CD14-positive monocyte (primary cell): ENCODE results near the gene CNTNAP2. TPM values are rescaled to one million over a fixed set of nuclear protein-coding genes. Genes with fewer than 3 reads are reported as not detected.

Experiments used
- DNase-seq, 3 donors: peaks; one replicate each; pipeline ENCODE4 v3.0.0-alpha.2; 2011 to 2022
- H2AFZ ChIP-seq: 2 replicates; pipeline ENCODE4 v1.6.0; 2012; ENCODE audit warnings: mild to moderate bottlenecking, low read depth, low read length, inconsistent platforms; ENCODE audit not compliant: insufficient read depth, poor library complexity, severe bottlenecking
- H3K27ac ChIP-seq, 2 donors: 1 replicate in 1 of 2; 2 replicates in 1 of 2; pipeline ENCODE4 v1.5.1; 2012 to 2013; ENCODE audit warnings: low read length in 2 of 2, control low read depth in 1 of 2, inconsistent platforms in 1 of 2, low read depth in 1 of 2, mild to moderate bottlenecking in 1 of 2
- H3K27me3 ChIP-seq, 2 donors: one replicate each; pipeline versions ENCODE4 v1.6.0 to v1.6.1; 2011 to 2013; ENCODE audit warnings: low read length in 2 of 2; ENCODE audit not compliant: control insufficient read depth in 2 of 2, insufficient read depth in 2 of 2
- H3K36me3 ChIP-seq, 2 donors: replicated peaks in 1 of 2; 1 replicate in 1 of 2; 2 replicates in 1 of 2; pipeline versions ENCODE4 v1.5.1 to v1.6.1; 2012 to 2013; ENCODE audit warnings: low read length in 2 of 2, control low read depth in 1 of 2, inconsistent platforms in 1 of 2, mild to moderate bottlenecking in 1 of 2; ENCODE audit not compliant: insufficient read depth in 2 of 2, control insufficient read depth in 1 of 2
- H3K4me1 ChIP-seq, 2 donors: 1 replicate in 1 of 2; 2 replicates in 1 of 2; pipeline versions ENCODE4 v1.5.1 to v1.6.1; 2012 to 2013; ENCODE audit warnings: low read length in 2 of 2, control low read depth in 1 of 2, inconsistent platforms in 1 of 2, mild to moderate bottlenecking in 1 of 2, moderate library complexity in 1 of 2; ENCODE audit not compliant: insufficient read depth in 2 of 2, control insufficient read depth in 1 of 2
- H3K4me2 ChIP-seq: replicated peaks from 2 replicates; pipeline ENCODE3; 2012; ENCODE audit warnings: low read length, moderate library complexity, mild to moderate bottlenecking; ENCODE audit not compliant: poor library complexity, severe bottlenecking; ENCODE audit errors: extremely low read depth
- H3K4me3 ChIP-seq, 3 experiments: fragments of 200-600 bp in 1 of 3; sonication (generic) in 1 of 3; replicated peaks in 1 of 3; 1 replicate in 2 of 3; 2 replicates in 1 of 3; pipeline ENCODE4 v1.5.1; 2011 to 2013; ENCODE audit warnings: low read length in 3 of 3, mild to moderate bottlenecking in 3 of 3, control low read depth in 2 of 3, low read depth in 2 of 3, inconsistent platforms in 1 of 3, moderate library complexity in 1 of 3
- H3K79me2 ChIP-seq: 2 replicates; pipeline ENCODE4 v1.6.0; 2012; ENCODE audit warnings: mild to moderate bottlenecking, control low read depth, inconsistent platforms, low read length, moderate library complexity; ENCODE audit not compliant: insufficient read depth
- H3K9ac ChIP-seq: 2 replicates; pipeline ENCODE4 v1.6.0; 2017; ENCODE audit warnings: low read length, mild to moderate bottlenecking; ENCODE audit not compliant: insufficient read depth, poor library complexity, severe bottlenecking
- H3K9me3 ChIP-seq, 2 donors: replicated peaks in 1 of 2; 1 replicate in 1 of 2; 2 replicates in 1 of 2; pipeline versions ENCODE4 v1.5.1 to v1.6.1; 2012 to 2013; ENCODE audit warnings: low read length in 2 of 2, control low read depth in 1 of 2; ENCODE audit not compliant: control insufficient read depth in 1 of 2, insufficient read depth in 1 of 2
- H4K20me1 ChIP-seq: 2 replicates; pipeline ENCODE4 v1.6.0; 2012; ENCODE audit warnings: mild to moderate bottlenecking, low read length, control low read depth, moderate library complexity; ENCODE audit not compliant: insufficient read depth
- H3K27ac Mint-ChIP-seq, 7 donors: one replicate each; pipeline ENCODE4 v1.8.0; 2020; ENCODE audit warnings: mild to moderate bottlenecking in 7 of 7, mixed read lengths in 7 of 7, moderate library complexity in 6 of 7, inconsistent platforms in 2 of 7
- H3K27me3 Mint-ChIP-seq, 3 donors: one replicate each; pipeline ENCODE4 v1.8.0; 2021 to 2022; ENCODE audit warnings: low read depth in 3 of 3, mild to moderate bottlenecking in 3 of 3, mixed read lengths in 3 of 3, moderate library complexity in 3 of 3, inconsistent platforms in 1 of 3
- H3K36me3 Mint-ChIP-seq, 2 donors: one replicate each; pipeline ENCODE4 v1.8.0; 2020; ENCODE audit warnings: mixed read lengths in 2 of 2, inconsistent platforms in 1 of 2, mild to moderate bottlenecking in 1 of 2
- H3K4me1 Mint-ChIP-seq: one replicate; pipeline ENCODE4 v1.8.0; 2020; ENCODE audit warnings: mild to moderate bottlenecking, mixed read lengths
- H3K4me3 Mint-ChIP-seq, 2 donors: one replicate each; pipeline ENCODE4 v1.8.0; 2020; ENCODE audit warnings: mild to moderate bottlenecking in 2 of 2, mixed read lengths in 2 of 2, moderate library complexity in 1 of 2
- H3K9me3 Mint-ChIP-seq, 7 donors: one replicate each; pipeline ENCODE4 v1.8.0; 2020 to 2022; ENCODE audit warnings: mixed read lengths in 7 of 7, mild to moderate bottlenecking in 6 of 7, moderate library complexity in 6 of 7, inconsistent platforms in 2 of 7
- CTCF ChIP-seq: fragments of 200-600 bp; IDR thresholded peaks from one replicate; pipeline ENCODE4 v1.8.0; 2022; ENCODE audit warnings: antibody characterized with exemption, mild to moderate bottlenecking
- WGBS: methylation state at CpG from one replicate; pipeline ENCODE4 v1.1.5; 2013; ENCODE audit warnings: missing lambda C conversion rate; ENCODE audit not compliant: insufficient coverage; 5-methylcytosine and 5-hydroxymethylcytosine counted together
- intact Hi-C, 2 donors: fragments of 100-400 bp; cut with micrococcal nuclease; formaldehyde crosslinking; loops; one replicate each; pipeline versions ENCODE4 v1.15.0 to v1.15.1; 2023
- polyA plus RNA-seq, 3 donors: library from polyadenylated mRNA; depleted of rRNA in 1 of 3; unstranded in 2 of 3; stranded (reverse) in 1 of 3; fragments of 300-500 nt in 2 of 3; fragments of >200 nt in 1 of 3; fragmentation: Illumina TruSeq in 2 of 3; gene quantifications; 1 replicate in 2 of 3; 2 replicates in 1 of 3; pipeline ENCODE4 v1.2.3, GENCODE V29; 2012 to 2021

CNTNAP2 gene
- polyA plus RNA-seq, 3 donors = 0.01 TPM; not detected in 2

DNA sequence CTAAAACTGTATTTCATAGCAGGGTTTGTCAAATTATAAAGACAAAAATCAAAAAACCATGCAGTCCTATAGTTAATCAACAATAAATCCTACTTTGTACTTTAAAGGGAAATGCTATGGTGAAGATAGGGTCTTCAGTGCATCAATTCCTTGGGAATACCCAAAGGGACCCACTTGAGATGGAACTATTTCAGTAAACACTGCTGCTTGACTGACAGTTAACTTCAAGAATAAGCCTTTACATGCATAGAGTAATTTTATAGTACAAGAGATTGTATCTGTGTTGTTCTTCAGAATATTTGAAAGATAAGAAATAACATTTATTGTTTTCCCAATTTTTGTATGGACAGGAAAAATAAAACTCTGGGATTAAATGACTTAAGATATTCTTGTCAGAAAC lies 1179.6 kb downstream of the CNTNAP2 start:
- H4K20me1 ChIP-seq = no peaks in the 10 kb centered on the region
- H3K9me3 ChIP-seq = no peaks in the 10 kb centered on the region
- Mint-ChIP-seq H3K9me3 (peaks cover 0 to 3% (median 0%) of the 10 kb centered on the region in 7 donors), H3K27ac (no peak overlapping the region), H3K27me3 (no peaks in the 10 kb centered on the region), H3K36me3 (no peaks in the 10 kb centered on the region), H3K4me3 (no peak overlapping the region), H3K4me1 (no peaks in the 10 kb centered on the region)
- no peak overlapping the region for H3K27ac ChIP-seq
- DNase-seq = no peak
- no peak overlapping the region for H3K4me2 ChIP-seq
- no peaks in the 10 kb centered on the region for H3K36me3 ChIP-seq
- H3K27me3 ChIP-seq = no peaks in the 10 kb centered on the region
- H3K9ac ChIP-seq = no peak overlapping the region
- TF ChIP-seq CTCF = no peak
- no peak overlapping the region for H3K4me3 ChIP-seq
- H2AFZ ChIP-seq = no peak overlapping the region
- intact Hi-C loops = no loop called here
- no peaks in the 10 kb centered on the region for H3K4me1 ChIP-seq
- H3K79me2 ChIP-seq = no peaks in the 10 kb centered on the region

DNA sequence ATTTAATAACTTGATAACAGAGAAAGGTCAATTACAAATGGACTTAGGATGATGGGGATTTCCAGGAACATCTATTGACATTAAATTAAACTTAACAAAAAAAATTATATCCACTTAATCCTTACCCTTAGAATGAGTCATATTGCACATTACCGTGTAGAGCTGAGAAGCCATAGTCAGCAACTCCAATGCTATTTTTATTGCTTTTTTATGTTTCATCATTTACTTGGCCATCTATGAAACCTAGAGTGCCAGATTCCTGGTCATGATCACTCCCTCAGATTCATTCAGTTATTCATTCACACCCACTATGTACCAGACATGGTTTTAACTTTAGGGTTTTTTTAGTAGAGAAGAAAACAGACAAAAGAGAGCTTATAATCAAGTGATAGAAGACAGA lies 1180.4 kb downstream of the CNTNAP2 start:
- DNase-seq = no peak
- Histone ChIP-seq H3K36me3 (no peaks in the 10 kb centered on the region), H3K79me2 (no peaks in the 10 kb centered on the region), H3K4me1 (no peaks in the 10 kb centered on the region), H3K27me3 (no peaks in the 10 kb centered on the region), H4K20me1 (no peaks in the 10 kb centered on the region), H3K9ac (no peak overlapping the region), H2AFZ (no peak overlapping the region), H3K9me3 (no peaks in the 10 kb centered on the region), H3K4me3 (no peak overlapping the region), H3K27ac (no peak overlapping the region), H3K4me2 (no peak overlapping the region)
- H3K36me3 Mint-ChIP-seq = no peaks in the 10 kb centered on the region
- no peaks in the 10 kb centered on the region for H3K4me1 Mint-ChIP-seq
- H3K9me3 Mint-ChIP-seq = peaks cover 0 to 3% (median 0%) of the 10 kb centered on the region in 7 donors
- no peak overlapping the region for H3K27ac Mint-ChIP-seq
- no peaks in the 10 kb centered on the region for H3K27me3 Mint-ChIP-seq
- WGBS = 100% methylated on average over 1 of the region's 1 CpG
- intact Hi-C loops = no loop called here
- no peak for TF ChIP-seq CTCF
- no peak overlapping the region for H3K4me3 Mint-ChIP-seq
